SU-DHL-6 (cell line): ENCODE results near the gene ZNF831.

ENCODE experiments used
- H2AFZ ChIP-seq: fragments of 200-600 bp; sonication (generic); 2 replicates; pipeline ENCODE4 v1.6.1; 2014; ENCODE audit warnings: low read depth, mild to moderate bottlenecking, moderate library complexity, mixed read lengths, antibody characterized with exemption, low read length; ENCODE audit not compliant: severe bottlenecking
- H3F3A ChIP-seq: fragments of 200-600 bp; shearing (Covaris generic); 2 replicates; pipeline ENCODE4 v1.6.0; 2016; ENCODE audit warnings: antibody characterized with exemption, mild to moderate bottlenecking; ENCODE audit not compliant: insufficient read depth
- H3K27ac ChIP-seq: fragments of 200-600 bp; sonication (generic); 2 replicates; pipeline ENCODE4 v1.5.1; 2016; ENCODE audit warnings: low read depth, mild to moderate bottlenecking, low read length, moderate library complexity, mixed read lengths
- H3K27me3 ChIP-seq: fragments of 200-600 bp; sonication (generic), shearing (Covaris generic); 2 replicates; pipeline ENCODE4 v1.6.0; 2014; ENCODE audit warnings: mild to moderate bottlenecking, low read length
- H3K36me3 ChIP-seq: fragments of 200-600 bp; sonication (generic); 2 replicates; pipeline ENCODE4 v1.6.1; 2014; ENCODE audit warnings: mild to moderate bottlenecking, low read length, mixed read lengths
- H3K4me2 ChIP-seq: fragments of 300-600, 200-600 bp; shearing (Covaris generic), sonication (generic); 2 replicates; pipeline ENCODE4 v1.6.0; 2014; ENCODE audit warnings: low read length, low read depth, mild to moderate bottlenecking; ENCODE audit not compliant: poor library complexity, severe bottlenecking
- H3K4me3 ChIP-seq: fragments of 200-600 bp; sonication (generic); 2 replicates; pipeline ENCODE4 v1.5.1; 2014; ENCODE audit warnings: antibody characterized with exemption, low read length, mild to moderate bottlenecking, mixed read lengths; ENCODE audit not compliant: insufficient read depth, poor library complexity, severe bottlenecking
- H3K79me2 ChIP-seq: fragments of 200-600 bp; sonication (generic); 2 replicates; pipeline ENCODE4 v1.6.1; 2014; ENCODE audit warnings: mild to moderate bottlenecking, low read length, moderate library complexity; ENCODE audit not compliant: insufficient read depth
- H3K9ac ChIP-seq: fragments of 200-600 bp; sonication (generic); 2 replicates; pipeline ENCODE4 v1.7.0; 2014; ENCODE audit warnings: mild to moderate bottlenecking, low read length
- H3K9me2 ChIP-seq: fragments of 200-600 bp; sonication (generic); replicated peaks from 2 replicates; pipeline ENCODE4 v1.6.1; 2014; ENCODE audit warnings: low read length; ENCODE audit not compliant: insufficient read depth
- H3K9me3 ChIP-seq: fragments of 200-600 bp; sonication (generic); 2 replicates; pipeline ENCODE4 v1.6.1; 2014; ENCODE audit warnings: low read length, mixed read lengths; ENCODE audit not compliant: insufficient read depth
- H4K20me1 ChIP-seq: fragments of 200-600 bp; sonication (generic); 2 replicates; pipeline ENCODE4 v1.6.1; 2014; ENCODE audit warnings: low read depth, mild to moderate bottlenecking, antibody characterized with exemption, low read length, moderate library complexity, mixed read lengths
- EZH2phosphoT487 ChIP-seq: fragments of 200-600 bp; sonication (generic), shearing (Covaris generic); conservative IDR thresholded peaks from 2 replicates; pipeline ENCODE4 v1.6.1; 2018; ENCODE audit warnings: mild to moderate bottlenecking, antibody characterized with exemption, low read length, moderate library complexity, mixed read lengths
- TF ChIP-seq, protein P1 (sequence below): fragments of 200-600 bp; sonication (generic); IDR thresholded peaks from one replicate; pipeline ENCODE4 v1.5.1; 2017; ENCODE audit warnings: antibody characterized with exemption, mild to moderate bottlenecking, low read length, moderate library complexity; ENCODE audit not compliant: insufficient read depth, poor library complexity, severe bottlenecking

ZNF831 gene

DNA sequence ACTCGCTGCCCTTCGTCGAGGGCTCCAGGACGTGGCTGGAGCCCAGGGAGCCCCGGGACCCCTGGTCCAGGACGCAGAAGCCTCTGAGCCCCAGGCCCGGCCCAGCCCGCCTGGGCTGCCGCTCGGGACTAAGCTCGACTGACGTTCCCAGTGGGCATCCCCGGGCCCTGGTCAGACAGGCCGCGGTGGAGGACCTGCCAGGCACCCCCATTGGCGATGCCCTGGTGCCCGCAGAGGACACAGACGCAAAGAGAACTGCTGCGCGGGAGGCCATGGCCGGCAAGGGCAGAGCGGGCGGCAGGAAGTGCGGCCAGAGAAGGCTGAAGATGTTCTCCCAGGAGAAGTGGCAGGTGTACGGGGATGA, 28.9 kb downstream of the ZNF831 start:
- Histone ChIP-seq H3K27ac (no peak overlapping the region), H3K4me2 (no peak overlapping the region), H3K4me3 (no peak overlapping the region)

DNA sequence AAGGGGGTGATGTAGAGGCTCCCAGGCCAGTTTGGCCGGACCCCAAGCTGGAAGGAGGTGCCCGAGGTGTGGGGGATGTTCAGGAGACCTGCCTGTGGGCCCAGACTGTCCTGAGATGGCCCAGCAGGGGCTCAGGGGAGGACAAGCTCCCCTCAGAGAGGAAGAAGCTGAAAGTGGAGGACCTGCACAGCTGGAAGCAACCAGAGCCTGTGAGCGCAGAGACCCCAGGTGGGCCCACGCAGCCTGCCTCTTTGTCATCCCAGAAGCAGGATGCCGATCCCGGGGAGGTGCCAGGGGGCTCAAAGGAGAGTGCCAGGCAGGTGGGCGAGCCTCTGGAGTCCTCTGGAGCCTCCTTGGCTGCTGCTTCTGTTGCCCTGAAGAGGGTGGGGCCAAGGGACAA, 29.7 kb downstream of the ZNF831 start:
- TF ChIP-seq, protein P1, sequence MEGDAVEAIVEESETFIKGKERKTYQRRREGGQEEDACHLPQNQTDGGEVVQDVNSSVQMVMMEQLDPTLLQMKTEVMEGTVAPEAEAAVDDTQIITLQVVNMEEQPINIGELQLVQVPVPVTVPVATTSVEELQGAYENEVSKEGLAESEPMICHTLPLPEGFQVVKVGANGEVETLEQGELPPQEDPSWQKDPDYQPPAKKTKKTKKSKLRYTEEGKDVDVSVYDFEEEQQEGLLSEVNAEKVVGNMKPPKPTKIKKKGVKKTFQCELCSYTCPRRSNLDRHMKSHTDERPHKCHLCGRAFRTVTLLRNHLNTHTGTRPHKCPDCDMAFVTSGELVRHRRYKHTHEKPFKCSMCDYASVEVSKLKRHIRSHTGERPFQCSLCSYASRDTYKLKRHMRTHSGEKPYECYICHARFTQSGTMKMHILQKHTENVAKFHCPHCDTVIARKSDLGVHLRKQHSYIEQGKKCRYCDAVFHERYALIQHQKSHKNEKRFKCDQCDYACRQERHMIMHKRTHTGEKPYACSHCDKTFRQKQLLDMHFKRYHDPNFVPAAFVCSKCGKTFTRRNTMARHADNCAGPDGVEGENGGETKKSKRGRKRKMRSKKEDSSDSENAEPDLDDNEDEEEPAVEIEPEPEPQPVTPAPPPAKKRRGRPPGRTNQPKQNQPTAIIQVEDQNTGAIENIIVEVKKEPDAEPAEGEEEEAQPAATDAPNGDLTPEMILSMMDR: no peak
- no peak for TF ChIP-seq EZH2phosphoT487
- Histone ChIP-seq H3F3A (no peaks in the 10 kb centered on the region), H2AFZ (no peak overlapping the region), H4K20me1 (no peaks in the 10 kb centered on the region), H3K4me2 (no peak overlapping the region), H3K27ac (no peak overlapping the region), H3K79me2 (no peaks in the 10 kb centered on the region), H3K9me3 (no peaks in the 10 kb centered on the region), H3K9ac (no peak overlapping the region), H3K27me3 (no peaks in the 10 kb centered on the region), H3K4me3 (no peak overlapping the region), H3K9me2 (no peaks in the 10 kb centered on the region), H3K36me3 (no peaks in the 10 kb centered on the region)

More for the DNA sequence above, 28.9 kb downstream of the ZNF831 start:
- Histone ChIP-seq H3K79me2 (no peaks in the 10 kb centered on the region), H3K9ac (no peak overlapping the region), H4K20me1 (no peaks in the 10 kb centered on the region), H3K9me2 (no peaks in the 10 kb centered on the region), H3F3A (no peaks in the 10 kb centered on the region), H3K9me3 (no peaks in the 10 kb centered on the region), H3K36me3 (no peaks in the 10 kb centered on the region), H3K27me3 (no peaks in the 10 kb centered on the region), H2AFZ (no peak overlapping the region)
- TF ChIP-seq, protein P1: no peak
- no peak for TF ChIP-seq EZH2phosphoT487

DNA sequence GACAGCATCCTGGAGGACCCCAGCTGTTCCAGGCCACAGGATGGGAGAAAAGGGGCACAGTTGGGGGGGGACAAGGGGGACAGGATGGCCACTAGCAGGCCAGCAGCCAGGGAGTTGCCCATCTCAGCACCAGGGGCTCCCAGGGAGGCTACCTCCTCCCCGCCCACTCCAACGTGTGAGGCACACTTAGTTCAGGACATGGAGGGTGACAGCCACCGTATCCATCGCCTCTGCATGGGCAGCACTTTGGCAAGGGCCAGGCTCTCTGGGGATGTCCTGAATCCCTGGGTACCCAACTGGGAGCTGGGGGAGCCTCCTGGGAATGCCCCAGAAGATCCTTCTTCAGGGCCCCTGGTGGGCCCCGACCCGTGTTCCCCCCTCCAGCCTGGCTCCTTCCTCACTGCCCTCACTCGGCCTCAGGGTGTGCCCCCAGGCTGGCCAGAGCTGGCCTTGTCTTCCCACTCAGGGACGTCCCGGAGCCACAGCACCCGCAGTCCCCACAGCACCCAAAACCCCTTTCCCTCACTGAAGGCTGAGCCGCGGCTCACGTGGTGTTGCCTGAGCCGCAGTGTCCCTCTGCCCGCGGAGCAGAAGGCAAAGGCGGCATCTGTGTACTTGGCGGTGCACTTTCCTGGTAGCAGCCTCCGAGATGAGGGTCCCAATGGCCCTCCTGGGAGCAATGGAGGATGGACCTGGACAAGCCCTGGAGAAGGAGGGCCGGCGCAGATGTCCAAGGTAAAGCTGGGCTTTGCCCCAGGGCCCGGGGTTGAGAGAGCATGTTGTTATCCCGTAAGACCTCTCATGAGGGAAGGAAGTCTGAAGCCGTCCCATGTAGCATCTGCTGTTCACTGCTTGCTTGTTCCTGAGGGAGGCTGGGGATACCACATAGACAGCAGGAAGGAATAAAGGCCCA, 30.7 kb downstream of the ZNF831 start:
- no peak overlapping the region for H3K27ac ChIP-seq
- no peaks in the 10 kb centered on the region for H3F3A ChIP-seq
- no peak overlapping the region for H2AFZ ChIP-seq
- no peaks in the 10 kb centered on the region for H3K36me3 ChIP-seq
- no peaks in the 10 kb centered on the region for H3K79me2 ChIP-seq
- H3K4me2 ChIP-seq: no peak overlapping the region
- no peaks in the 10 kb centered on the region for H3K9me3 ChIP-seq
- no peaks in the 10 kb centered on the region for H3K9me2 ChIP-seq
- no peaks in the 10 kb centered on the region for H3K27me3 ChIP-seq
- H4K20me1 ChIP-seq: no peaks in the 10 kb centered on the region
- TF ChIP-seq, protein P1: no peak
- TF ChIP-seq EZH2phosphoT487: no peak
- no peak overlapping the region for H3K4me3 ChIP-seq
- H3K9ac ChIP-seq: no peak overlapping the region
